Activated T-helper 1 cell treated with anti-CD3 and anti-CD28 coated beads, Interleukin-12 subunit alpha, Interleukin-12 subunit beta, Interleukin-2, Interleukin-4 antibody, amounts not matched to agents 30 ng/mL and 10 ng/mL and 1 ng/mL, durations not matched to agents 14 hours and 24 hours and 36 hours (primary cell): ENCODE measurements around the gene POTEG. TPM values are rescaled to one million over a fixed set of nuclear protein-coding genes. Genes with fewer than 3 reads are reported as not detected.
"Not testable (repeated sequence)": the region's sequence is repeated elsewhere in the genome, so short reads cannot be mapped to it uniquely, and the experiment has no call there.

Experiments
- DNase-seq: peaks from one replicate; pipeline ENCODE4 v3.0.0; 2021; ENCODE audit warnings: low spot score
- H3K27ac Mint-ChIP-seq: one replicate; pipeline ENCODE4 v1.8.0; 2021; ENCODE audit warnings: mild to moderate bottlenecking, mixed read lengths
- H3K27me3 Mint-ChIP-seq: one replicate; pipeline ENCODE4 v1.8.0; 2022; ENCODE audit warnings: mild to moderate bottlenecking, moderate library complexity, mixed read lengths; ENCODE audit not compliant: insufficient read depth
- H3K36me3 Mint-ChIP-seq: one replicate; pipeline ENCODE4 v1.8.0; 2021; ENCODE audit warnings: low read depth, mixed read lengths
- H3K4me1 Mint-ChIP-seq: one replicate; pipeline ENCODE4 v1.8.0; 2021; ENCODE audit warnings: low read depth, mixed read lengths
- H3K4me3 Mint-ChIP-seq: one replicate; pipeline ENCODE4 v1.8.0; 2021; ENCODE audit warnings: mild to moderate bottlenecking, moderate library complexity, mixed read lengths
- H3K9me3 Mint-ChIP-seq: one replicate; pipeline ENCODE4 v1.8.0; 2021; ENCODE audit warnings: mixed read lengths
- intact Hi-C: fragments of 100-400 bp; cut with micrococcal nuclease; formaldehyde crosslinking; loops from one replicate; pipeline ENCODE4 v1.15.1; 2024
- total RNA-seq: library from RNA; stranded (reverse); gene quantifications from 2 replicates; pipeline ENCODE4 v1.2.3, GENCODE V29; 2022

Gene POTEG
- total RNA-seq, 1 donor from 2014 or later: not detected

- H3K9me3 Mint-ChIP-seq, H3K36me3 Mint-ChIP-seq, H3K27me3 Mint-ChIP-seq, DNase-seq, H3K27ac Mint-ChIP-seq, H3K4me1 Mint-ChIP-seq, intact Hi-C loops, H3K4me3 Mint-ChIP-seq: not testable (repeated sequence)
Observed at GRCh38 chr14:19394727-19395126, 39.4 kb downstream of the POTEG start.

- H3K4me3 Mint-ChIP-seq, H3K36me3 Mint-ChIP-seq, DNase-seq, H3K9me3 Mint-ChIP-seq, H3K27ac Mint-ChIP-seq, H3K27me3 Mint-ChIP-seq, intact Hi-C loops, H3K4me1 Mint-ChIP-seq: not testable (repeated sequence)
Observed at GRCh38 chr14:19390230-19390629, 43.9 kb downstream of the POTEG start.

DNA sequence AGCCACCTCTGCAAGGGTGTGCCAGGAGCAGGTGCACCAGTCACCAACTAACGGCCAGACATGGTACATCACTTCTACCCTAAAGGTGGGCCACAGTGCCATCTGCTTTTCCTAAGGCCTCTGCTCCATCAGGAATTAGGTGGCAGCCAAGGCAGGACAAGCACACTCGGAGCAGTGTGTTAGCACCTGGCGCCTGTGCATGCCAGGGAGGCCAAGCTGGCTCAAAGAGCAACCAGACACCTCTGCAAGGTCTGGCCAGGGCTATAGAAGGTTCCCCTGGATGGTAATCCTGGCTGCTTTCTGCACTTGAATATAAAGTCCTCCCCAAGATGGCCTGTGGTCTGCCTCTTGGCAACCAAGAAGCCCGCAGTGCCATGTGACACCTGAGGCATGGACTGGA, 45.4 kb downstream of the POTEG start:
- H3K27ac Mint-ChIP-seq, H3K9me3 Mint-ChIP-seq, H3K4me3 Mint-ChIP-seq, H3K4me1 Mint-ChIP-seq, intact Hi-C loops, H3K27me3 Mint-ChIP-seq, DNase-seq, H3K36me3 Mint-ChIP-seq: not testable (repeated sequence)

DNA sequence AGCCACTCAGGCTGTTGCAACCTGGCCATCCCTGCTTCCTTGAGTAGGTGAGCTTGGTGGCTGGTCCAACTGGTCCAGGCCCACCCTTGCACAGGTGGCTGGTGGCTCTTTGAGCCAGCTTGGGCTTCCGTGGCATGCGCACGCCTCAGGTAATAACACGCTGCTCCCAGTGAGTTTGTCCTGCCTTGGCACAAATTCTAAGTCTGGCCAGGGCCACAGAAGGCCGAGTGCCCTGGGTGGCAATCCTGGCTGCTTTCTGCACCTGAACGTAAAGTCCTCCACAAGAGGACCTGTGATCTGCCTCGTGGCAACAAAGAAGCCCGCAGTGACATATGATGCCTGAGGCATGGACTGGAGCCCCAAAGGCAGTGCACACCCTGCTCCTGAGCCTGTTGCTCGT, 47.1 kb downstream of the POTEG start:
- H3K4me1 Mint-ChIP-seq, intact Hi-C loops, H3K27ac Mint-ChIP-seq, H3K36me3 Mint-ChIP-seq, DNase-seq, H3K27me3 Mint-ChIP-seq, H3K4me3 Mint-ChIP-seq, H3K9me3 Mint-ChIP-seq: not testable (repeated sequence)

DNA sequence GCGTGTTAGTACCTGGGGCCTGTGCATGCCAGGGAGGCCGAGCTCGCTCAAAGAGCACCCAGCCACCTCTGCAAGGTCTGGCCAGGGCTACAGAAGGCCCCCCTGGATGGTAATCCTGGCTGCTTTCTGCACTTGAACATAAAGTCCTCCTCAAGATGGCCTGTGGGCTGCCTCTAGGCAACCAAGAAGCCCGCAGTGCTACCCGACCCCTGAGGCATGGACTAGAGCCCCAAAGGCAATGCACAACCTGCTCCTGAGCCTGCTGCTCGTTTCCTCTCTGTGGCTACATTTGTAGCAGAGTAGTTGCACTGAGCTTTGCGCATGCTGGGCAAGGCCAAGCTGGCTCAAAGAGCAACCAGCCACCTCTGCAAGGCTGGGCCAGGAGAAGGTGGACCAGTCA, 47.8 kb downstream of the POTEG start:
- H3K36me3 Mint-ChIP-seq, H3K9me3 Mint-ChIP-seq, intact Hi-C loops, H3K27ac Mint-ChIP-seq, DNase-seq, H3K4me1 Mint-ChIP-seq, H3K27me3 Mint-ChIP-seq, H3K4me3 Mint-ChIP-seq: not testable (repeated sequence)

DNA sequence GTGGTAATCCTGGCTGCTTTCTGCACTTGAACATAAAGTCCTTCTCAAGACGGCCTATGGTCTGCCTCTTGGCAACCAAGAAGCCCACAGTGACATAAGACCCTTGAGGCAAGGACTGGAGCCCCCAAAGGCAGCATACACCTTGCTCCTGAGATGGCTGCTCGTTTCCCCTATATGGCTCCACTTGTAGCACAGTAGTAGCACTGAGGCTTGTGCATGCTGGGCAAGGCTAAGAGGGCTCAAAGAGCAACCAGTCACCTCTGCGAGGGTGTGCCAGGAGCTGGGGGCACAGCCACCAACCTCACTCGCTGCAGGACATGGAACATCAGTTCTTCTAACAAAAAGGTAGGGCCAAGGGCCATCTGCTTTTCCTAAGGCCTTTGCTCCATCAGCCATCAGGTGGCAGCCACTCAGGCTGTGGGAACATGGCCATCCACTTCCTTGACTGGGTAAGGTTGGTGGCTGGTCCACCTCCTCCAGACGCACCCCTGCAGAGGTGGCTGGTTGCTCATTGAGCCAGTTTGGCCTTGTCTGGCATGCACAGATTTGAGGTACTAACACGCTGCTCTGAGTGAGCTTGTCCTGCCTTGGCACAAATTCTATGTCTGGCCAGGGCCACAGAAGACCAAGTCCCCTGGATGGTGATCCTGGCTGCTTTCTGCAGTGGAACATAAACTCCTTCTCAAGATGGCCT, 49.9 kb downstream of the POTEG start:
- H3K4me3 Mint-ChIP-seq, H3K36me3 Mint-ChIP-seq, H3K27me3 Mint-ChIP-seq, H3K9me3 Mint-ChIP-seq, H3K4me1 Mint-ChIP-seq, H3K27ac Mint-ChIP-seq, intact Hi-C loops, DNase-seq: not testable (repeated sequence)

DNA sequence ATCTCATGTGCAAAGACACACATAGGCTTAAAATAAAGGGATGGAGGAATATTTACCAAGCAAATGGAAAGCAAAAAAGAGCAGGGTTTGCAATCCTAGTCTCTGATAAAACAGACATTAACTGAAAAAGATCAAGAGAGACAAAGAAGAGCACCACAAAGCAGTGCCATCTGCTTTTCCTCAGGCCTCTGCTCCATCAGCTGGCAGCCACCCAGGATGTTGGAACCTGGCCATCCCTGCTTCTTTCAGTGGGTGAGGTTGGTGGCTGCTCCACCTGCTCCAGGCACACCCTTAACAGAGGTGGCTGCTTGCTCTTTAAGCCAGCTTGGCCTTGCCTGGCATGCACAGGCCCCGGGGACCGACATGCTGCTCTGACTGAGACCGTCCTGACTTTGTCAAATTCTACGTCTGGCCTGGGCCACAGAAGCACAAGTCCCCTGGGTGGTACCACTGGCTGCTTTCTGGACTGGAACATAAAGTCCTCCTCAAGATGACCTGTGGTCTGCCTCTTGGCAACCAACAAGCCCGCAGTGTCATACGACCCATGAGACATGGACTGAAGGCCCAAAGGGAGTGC, 51.0 kb downstream of the POTEG start:
- H3K4me1 Mint-ChIP-seq, H3K9me3 Mint-ChIP-seq, H3K27me3 Mint-ChIP-seq, H3K27ac Mint-ChIP-seq, H3K4me3 Mint-ChIP-seq, intact Hi-C loops, DNase-seq, H3K36me3 Mint-ChIP-seq: not testable (repeated sequence)

- intact Hi-C loops, H3K36me3 Mint-ChIP-seq: not testable (repeated sequence)
Observed at GRCh38 chr14:19380137-19380536, 54.0 kb downstream of the POTEG start.

GRCh38 chr14:19374451-19374903, 59.7 kb downstream of the POTEG start:
- DNase-seq, intact Hi-C loops, H3K9me3 Mint-ChIP-seq, H3K27me3 Mint-ChIP-seq, H3K4me1 Mint-ChIP-seq, H3K4me3 Mint-ChIP-seq, H3K27ac Mint-ChIP-seq, H3K36me3 Mint-ChIP-seq: not testable (repeated sequence)

More at GRCh38 chr14:19380137-19380536, 54.0 kb downstream of the POTEG start:
- not testable (repeated sequence) for H3K4me1 Mint-ChIP-seq, H3K27ac Mint-ChIP-seq, H3K9me3 Mint-ChIP-seq, H3K27me3 Mint-ChIP-seq, DNase-seq, H3K4me3 Mint-ChIP-seq

DNA sequence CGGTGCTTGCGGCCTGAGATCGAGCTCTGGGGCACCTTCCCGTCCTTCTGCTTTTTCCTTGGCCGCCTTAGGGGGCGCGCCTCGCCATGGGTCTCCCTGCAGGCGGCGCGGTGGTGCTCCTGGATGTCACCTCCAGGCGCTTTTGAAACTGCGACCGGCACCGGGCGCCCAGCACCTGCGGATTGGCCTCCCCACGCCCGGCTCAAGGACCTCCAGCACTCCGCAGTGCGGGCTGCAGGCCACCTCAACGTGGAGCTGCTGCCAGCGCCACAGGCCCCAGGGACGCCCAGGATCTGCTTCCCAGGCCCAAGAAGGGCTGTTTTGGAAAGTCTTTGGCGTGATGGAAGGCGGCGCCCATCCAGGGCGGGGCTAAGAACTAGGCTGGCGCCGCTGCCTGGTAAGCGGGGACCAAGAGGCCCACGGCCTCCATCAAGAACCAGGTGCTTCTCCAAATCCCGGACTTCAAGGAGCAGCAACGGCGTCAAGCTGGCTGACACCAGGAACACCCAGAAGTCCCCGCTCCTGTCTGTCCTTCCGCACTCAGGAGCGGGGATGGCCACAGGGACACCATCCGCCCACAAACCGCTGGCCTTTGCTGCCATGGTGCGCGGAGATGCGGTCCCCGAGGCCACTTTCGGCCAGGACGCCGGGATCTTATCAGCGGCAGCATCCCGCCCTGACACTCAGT, 61.2 kb downstream of the POTEG start:
- intact Hi-C loops, DNase-seq, H3K36me3 Mint-ChIP-seq, H3K4me1 Mint-ChIP-seq, H3K27ac Mint-ChIP-seq, H3K9me3 Mint-ChIP-seq, H3K4me3 Mint-ChIP-seq, H3K27me3 Mint-ChIP-seq: not testable (repeated sequence)

- H3K9me3 Mint-ChIP-seq, DNase-seq, H3K27me3 Mint-ChIP-seq, H3K4me3 Mint-ChIP-seq, intact Hi-C loops, H3K27ac Mint-ChIP-seq, H3K36me3 Mint-ChIP-seq, H3K4me1 Mint-ChIP-seq: not testable (repeated sequence)
Observed at GRCh38 chr14:19371767-19372166, 62.4 kb downstream of the POTEG start.

DNA sequence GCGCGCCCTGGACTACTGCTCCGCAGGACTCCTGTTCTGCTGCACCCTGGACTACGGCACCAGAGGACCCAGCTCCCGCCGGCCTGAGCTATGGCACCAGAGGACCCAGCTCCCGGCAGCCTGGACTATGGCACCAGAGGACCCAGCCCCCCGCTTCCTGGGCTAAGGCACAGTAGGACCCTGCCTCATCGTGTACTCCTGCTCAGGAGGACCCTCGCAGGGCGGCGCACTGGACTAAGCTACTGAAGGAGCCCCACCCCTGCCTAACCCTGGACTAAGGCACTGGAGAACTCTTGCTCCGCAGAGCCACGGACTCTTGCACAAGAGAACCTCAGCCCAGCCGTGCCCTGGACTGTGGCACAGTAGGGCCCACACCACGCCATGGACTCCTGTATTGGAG, 71.3 kb downstream of the POTEG start:
- H3K4me1 Mint-ChIP-seq, DNase-seq, H3K27ac Mint-ChIP-seq, H3K27me3 Mint-ChIP-seq, H3K9me3 Mint-ChIP-seq, H3K36me3 Mint-ChIP-seq, intact Hi-C loops, H3K4me3 Mint-ChIP-seq: not testable (repeated sequence)

- H3K27me3 Mint-ChIP-seq, intact Hi-C loops: not testable (repeated sequence)
Observed at GRCh38 chr14:19362323-19362722, 71.8 kb downstream of the POTEG start.

More at GRCh38 chr14:19362323-19362722, 71.8 kb downstream of the POTEG start:
- not testable (repeated sequence) for DNase-seq, H3K9me3 Mint-ChIP-seq, H3K36me3 Mint-ChIP-seq, H3K27ac Mint-ChIP-seq, H3K4me3 Mint-ChIP-seq, H3K4me1 Mint-ChIP-seq
